Hematopoietic multipotent progenitor cell treated with erythropoietin and hydrocortisone succinate and interleukin-3 and kit ligand, for 8 days (in vitro differentiated cells): ENCODE results near the gene SST.

Experiments used
- DNase-seq: peaks from one replicate; pipeline ENCODE4 v3.0.0-alpha.2; 2015

The SST gene

GRCh38 chr3:187669675-187670504, at the start of gene SST:
Gene SST, minus strand, starts transcription at chr3:187670394. Its CDS starts 103 bp downstream, at chr3:187670291.
- peak; percentile 26 for DNase-seq

DNA sequence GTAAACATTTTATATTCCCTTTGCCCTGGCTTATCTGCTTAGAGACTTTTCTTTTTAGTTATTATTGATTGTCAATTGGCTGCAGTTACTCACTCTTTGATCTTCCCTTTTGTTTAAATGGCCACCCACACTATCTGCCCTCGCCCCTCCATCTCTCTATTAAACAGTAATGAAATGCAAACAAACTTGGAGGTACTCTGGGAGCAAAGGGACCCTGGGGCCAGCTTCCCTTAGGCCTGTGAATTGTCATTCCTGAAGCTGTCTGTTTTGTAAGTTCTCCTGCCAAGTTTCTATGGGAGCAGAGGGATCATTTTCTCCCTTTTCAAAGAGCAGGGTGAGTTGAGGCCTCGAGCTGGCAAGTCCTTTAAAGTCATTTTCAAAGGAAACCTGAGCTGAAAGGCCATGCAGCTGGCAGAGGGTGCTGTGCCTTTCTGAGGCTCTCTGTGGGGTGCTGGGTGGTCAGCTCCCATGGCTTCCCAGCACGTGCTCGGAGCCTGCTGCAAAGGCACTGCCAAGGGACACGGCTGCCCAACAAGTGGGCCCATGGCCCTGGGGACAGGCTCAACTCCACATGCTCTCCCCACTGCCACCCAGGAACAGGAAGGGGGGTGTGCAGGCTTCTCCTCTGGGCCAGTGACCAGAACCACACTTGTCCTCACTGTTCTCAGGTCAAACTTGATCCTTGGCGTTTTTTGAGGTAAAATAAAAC, 49.6 kb upstream of the SST start:
- no peak for DNase-seq

- no peak for DNase-seq
Measured at GRCh38 chr3:187718802-187719201, 48.6 kb upstream of the SST start.

- DNase-seq = no peak
Measured at GRCh38 chr3:187717572-187717971, 47.4 kb upstream of the SST start.

- peak; percentile 75 for DNase-seq
Measured at GRCh38 chr3:187714404-187714979, 44.3 kb upstream of the SST start.

GRCh38 chr3:187713504-187713903, 43.3 kb upstream of the SST start:
- DNase-seq = peak; percentile 62

- DNase-seq = no peak
Measured at GRCh38 chr3:187709155-187709554, 39.0 kb upstream of the SST start.

- no peak for DNase-seq
Measured at GRCh38 chr3:187708696-187709095, 38.5 kb upstream of the SST start.

GRCh38 chr3:187706971-187707370, 36.8 kb upstream of the SST start:
- no peak for DNase-seq

DNA sequence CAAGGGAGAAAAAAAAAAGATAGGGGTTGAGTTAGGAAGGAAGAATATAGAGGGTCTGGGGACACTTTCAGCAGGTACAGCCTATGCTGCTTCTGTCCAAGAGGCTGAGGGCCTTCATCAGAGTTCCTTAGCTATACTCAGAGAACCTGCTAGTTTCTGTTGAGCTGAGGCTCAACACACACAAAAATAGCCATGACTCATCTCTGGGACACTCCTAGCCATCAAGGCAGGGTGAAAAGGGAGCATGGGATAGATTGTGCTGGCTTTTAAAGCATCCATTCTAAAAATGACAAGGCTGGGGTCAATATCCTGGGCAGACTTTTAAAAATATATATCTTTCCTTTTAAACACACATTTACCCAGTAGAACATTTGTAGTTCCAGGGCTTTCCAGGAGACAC, 35.0 kb upstream of the SST start:
- no peak for DNase-seq

GRCh38 chr3:187702507-187703033, 32.4 kb upstream of the SST start, which contains the start of gene RTP2:
Gene RTP2, minus strand, starts transcription at chr3:187702557. Its CDS starts 429 bp downstream, at chr3:187702128.
- no peak for DNase-seq

- no peak for DNase-seq
Measured at GRCh38 chr3:187700249-187700648, 30.1 kb upstream of the SST start.

DNA sequence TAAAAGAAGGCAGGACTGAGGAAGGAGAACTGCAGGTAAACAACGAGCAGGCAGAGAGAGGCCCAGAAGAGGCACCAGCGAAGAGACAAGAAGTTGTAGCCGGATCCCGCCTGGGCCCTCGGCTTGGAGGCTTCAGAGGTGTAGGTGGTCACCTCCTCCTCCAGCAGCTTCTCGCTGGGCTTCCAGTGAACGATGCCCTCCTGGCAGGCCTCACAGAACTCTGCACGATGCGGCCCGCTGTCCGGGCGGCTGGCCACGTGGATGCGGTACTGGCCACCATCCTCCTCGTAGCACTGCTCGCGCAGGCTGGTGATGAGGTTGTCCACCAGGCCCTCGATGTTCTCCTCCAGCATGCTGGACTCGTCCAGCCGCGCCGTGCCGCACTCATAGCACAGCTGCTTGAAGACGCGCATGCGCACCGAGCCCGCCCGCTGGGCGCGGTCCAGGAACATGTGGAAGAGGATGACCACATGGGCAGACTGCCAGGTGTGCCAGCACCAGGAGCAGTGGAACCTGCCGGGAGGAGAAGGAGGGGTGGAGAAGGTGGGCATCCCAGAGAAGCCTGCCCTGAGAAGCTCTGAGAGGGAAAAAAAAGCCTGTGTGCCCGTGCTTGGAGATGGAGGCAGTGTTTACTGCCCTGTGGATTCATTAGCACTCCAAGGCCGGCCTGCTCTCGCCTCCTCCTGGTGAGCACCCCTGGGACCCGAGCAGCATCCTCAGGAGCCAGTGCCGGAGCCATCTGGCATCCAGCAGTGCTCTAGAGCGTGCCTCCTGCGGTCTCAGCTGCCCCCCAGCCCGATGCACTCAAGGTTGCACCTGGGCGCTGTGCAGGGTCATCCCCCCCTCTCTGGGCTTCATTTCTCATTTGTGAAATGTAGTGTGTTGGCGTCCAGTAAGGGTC, 28.6 kb upstream of the SST start:
- no peak for DNase-seq

- DNase-seq = no peak
Measured at GRCh38 chr3:187696021-187696420, 25.8 kb upstream of the SST start.

DNA sequence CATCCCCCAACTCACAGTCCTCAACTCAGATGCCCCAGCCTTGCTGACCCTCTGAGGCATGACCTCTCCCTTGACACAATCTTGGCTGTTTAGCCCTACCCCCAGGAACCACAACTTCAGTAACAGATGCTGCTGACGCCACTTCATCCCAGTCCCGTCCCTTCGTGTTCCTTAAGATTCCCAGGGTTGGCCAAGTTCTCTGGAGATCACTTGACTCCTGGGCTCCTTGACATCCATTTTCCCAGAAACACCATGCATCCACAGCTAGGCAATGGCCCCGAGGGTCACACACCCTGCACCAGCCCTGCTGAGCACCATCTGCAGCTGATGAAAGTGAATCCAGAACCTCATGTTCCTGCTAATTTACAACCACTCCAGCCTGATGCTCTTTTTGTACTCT, 25.3 kb upstream of the SST start:
- DNase-seq = no peak

DNA sequence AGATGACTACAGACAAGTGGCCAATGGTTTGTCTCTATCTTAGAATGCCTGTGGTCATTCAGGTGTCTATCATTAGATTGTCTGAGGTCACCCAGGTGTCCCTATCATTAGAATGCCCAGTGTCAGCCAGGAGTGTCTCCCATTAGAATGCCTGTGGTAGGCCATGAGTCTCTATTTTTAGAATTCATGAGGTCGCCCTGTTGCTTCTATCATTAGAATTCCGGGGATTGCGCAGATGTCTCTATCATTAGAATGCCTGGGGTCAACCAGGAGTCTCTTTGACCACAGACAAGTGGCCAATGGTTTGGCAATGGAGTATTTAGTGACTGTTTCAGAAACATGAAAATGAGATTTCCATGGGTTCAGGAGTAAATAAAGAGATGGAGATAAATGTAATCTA, 24.6 kb upstream of the SST start:
- DNase-seq = no peak

GRCh38 chr3:187693431-187693830, 23.2 kb upstream of the SST start:
- no peak for DNase-seq

DNA sequence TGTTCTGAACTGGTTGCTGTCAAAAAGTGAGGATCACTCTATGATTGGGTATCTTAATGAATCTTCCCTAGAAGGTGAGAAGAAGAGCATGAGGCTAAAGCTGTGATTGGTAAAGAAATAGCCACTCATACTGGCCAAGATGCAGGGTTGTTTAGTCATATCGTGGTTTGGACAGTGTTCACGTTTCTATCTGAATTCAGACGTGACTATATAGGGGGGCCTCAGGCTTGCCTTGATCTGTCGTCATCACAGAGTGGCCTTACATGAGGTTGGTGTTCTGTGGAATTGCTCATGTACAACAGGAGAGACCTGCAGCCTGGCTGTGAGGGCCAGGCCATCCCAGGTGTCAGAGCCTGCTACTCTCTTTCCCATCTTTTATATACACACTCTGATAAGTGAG, 19.8 kb upstream of the SST start:
- no peak for DNase-seq

DNA sequence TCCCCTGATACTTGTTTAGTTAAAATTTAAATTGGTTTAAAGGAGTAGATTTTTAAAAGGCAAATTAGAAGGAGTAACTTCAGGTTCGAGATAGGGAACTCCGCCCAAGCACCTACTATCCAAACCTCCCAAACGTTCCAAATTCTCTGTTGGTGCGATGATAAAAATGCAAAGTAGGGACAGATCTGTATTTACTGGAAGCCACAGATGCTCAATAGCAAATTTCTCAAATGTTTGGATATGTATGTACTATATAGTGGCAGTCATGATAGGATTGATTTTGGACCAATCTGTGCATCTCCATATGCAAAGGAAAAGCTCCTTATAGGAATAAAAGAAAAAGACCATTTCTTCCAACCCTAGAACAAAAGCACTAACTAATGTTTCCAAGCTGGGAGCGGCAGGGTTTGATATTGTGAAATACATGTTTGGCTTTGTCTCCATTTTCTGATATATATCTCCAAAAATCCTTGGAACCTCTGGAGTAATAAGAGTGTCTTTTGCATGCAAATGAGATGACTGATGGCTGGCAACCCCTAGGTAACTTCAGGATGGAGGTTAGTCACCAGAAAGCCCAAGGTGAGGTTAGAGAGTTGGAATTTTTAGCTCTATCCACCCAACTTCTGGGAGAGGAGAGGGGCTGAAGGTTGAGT, 16.6 kb upstream of the SST start:
- DNase-seq = no peak

GRCh38 chr3:187685948-187686347, 15.8 kb upstream of the SST start:
- no peak for DNase-seq

GRCh38 chr3:187684880-187685279, 14.7 kb upstream of the SST start:
- no peak for DNase-seq

DNA sequence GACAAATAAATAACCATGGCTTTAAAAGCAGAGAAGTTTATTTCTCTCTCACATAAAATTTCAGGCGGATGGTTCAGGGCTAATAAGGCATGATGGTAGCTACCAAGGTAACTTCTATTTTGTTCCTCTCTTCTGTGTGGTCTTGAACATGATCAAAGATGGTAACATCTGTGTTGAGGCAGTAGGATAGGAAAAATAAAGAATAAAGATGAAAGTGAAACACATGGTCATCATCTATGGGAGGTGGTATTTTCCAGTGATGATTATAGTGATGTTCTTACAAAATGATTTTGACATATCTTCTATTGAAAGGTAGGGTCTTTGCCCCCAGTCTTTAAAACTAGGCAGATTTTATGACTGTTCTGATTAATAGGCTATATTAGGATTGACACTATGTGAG, 14.2 kb upstream of the SST start:
- DNase-seq = no peak
